ENCODE data around the gene DPH6.
"Not testable (repeated sequence)": the region's sequence is repeated elsewhere in the genome, so short reads cannot be mapped to it uniquely, and the experiment has no call there.

DNA sequence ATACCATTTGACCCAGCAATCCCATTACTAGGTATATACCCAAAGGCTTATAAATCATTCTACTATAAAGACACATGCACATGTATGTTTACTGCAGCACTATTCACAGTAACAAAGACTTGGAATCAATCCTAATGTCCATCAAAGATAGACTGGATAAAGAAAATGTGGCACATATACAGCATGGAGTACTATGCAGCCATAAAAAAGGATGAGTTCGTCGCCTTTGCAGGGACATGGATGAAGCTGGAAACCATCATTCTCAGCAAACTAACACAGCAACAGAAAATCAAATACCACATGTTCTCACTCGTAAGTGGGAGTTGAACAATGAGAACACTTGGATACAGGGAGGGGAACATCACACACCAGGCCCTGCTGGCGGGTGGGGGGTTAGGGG lies 104.7 kb downstream of the DPH6 start:
- TF ChIP-seq SP1 (IDR thresholded peaks at IDR 0.05); EGR1 (IDR thresholded peaks at IDR 0.05; ENCODE audit: low read depth in 2 of 2); HNF4G (IDR thresholded peaks at IDR 0.05): not testable (repeated sequence)
- TF ChIP-seq, protein P1, sequence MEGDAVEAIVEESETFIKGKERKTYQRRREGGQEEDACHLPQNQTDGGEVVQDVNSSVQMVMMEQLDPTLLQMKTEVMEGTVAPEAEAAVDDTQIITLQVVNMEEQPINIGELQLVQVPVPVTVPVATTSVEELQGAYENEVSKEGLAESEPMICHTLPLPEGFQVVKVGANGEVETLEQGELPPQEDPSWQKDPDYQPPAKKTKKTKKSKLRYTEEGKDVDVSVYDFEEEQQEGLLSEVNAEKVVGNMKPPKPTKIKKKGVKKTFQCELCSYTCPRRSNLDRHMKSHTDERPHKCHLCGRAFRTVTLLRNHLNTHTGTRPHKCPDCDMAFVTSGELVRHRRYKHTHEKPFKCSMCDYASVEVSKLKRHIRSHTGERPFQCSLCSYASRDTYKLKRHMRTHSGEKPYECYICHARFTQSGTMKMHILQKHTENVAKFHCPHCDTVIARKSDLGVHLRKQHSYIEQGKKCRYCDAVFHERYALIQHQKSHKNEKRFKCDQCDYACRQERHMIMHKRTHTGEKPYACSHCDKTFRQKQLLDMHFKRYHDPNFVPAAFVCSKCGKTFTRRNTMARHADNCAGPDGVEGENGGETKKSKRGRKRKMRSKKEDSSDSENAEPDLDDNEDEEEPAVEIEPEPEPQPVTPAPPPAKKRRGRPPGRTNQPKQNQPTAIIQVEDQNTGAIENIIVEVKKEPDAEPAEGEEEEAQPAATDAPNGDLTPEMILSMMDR (IDR thresholded peaks at IDR 0.05; ENCODE audit: low read depth, low read length, missing input control): not testable (repeated sequence)
